GM12892 (cell line): ENCODE results near the gene ZNF593OS.

ENCODE experiments used
- POLR2A ChIP-seq: IDR thresholded peaks from 2 replicates; pipeline ENCODE4 v1.6.1; 2011; ENCODE audit warnings: low read depth, low read length, control low read depth
- POLR2AphosphoS5 ChIP-seq: IDR thresholded peaks from 2 replicates; pipeline ENCODE4 v1.6.1; 2011; ENCODE audit warnings: low read depth, low read length, control low read depth

DNA sequence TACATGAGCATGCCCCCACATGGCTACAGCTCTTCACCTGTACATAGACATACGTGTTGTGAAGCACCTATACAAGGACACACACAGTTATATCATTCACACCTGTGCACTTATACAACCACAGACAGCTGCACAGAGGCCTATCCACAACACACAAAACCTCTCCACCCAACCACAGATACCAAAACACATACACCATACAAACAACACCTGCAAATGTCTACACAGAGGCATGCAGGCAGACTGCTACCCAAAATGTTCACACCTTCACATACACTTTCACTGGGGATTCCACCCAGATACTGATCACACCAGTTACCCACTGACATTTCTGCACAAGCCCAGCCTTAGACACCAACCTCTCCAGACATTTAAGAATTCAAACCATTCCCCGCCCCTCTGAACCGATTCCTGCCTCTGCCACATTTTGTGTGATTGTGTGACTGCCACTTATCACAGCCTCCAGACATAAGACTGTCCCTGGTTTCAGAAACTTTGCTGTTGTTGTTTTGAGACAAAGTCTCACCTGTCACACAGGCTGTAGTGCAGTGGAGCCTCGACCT, 4.8 kb downstream of the ZNF593OS start:
- TF ChIP-seq POLR2AphosphoS5 (no peak), POLR2A (no peak)
